ENCODE measurements around the gene ZNF454.

ZNF454 gene

GRCh38 chr5:178993955-178994579 is 53.1 kb downstream of the ZNF454 start:
- peak overlapping the region; percentile 53 for H3K4me3 ChIP-seq (ENCODE audit: insufficient read length, low read depth)

GRCh38 chr5:178994580-178995340 is 53.8 kb downstream of the ZNF454 start, which contains the start of gene GRM6:
Gene GRM6 (minus strand): TSS chr5:178995320. CDS start chr5:178994944, 376 bp downstream.
- H3K4me1 ChIP-seq (ENCODE audit: insufficient read depth, insufficient read length), result no peaks in the 10 kb centered on the region
- H3K9me3 ChIP-seq (ENCODE audit: insufficient read depth, low read length), result no peaks in the 10 kb centered on the region
- H3K27me3 ChIP-seq (ENCODE audit: insufficient read depth, insufficient read length), result peaks cover 49% of the 10 kb centered on the region
- H3K4me3 ChIP-seq (ENCODE audit: insufficient read length, low read depth), result peak within 1 kb of the TSS; percentile 53
- H3K36me3 ChIP-seq (ENCODE audit: insufficient read depth, insufficient read length, low read length), result no peaks in the 10 kb centered on the region
- TF ChIP-seq SUZ12 (IDR thresholded peaks at IDR 0.05; ENCODE audit: extremely low read depth, insufficient read depth, insufficient read length) (no peak), YY1 (IDR thresholded peaks at IDR 0.05; ENCODE audit: insufficient read depth, insufficient read length) (no peak), ZNF274 (IDR thresholded peaks at IDR 0.05; ENCODE audit: low read depth, low read length) (no peak)
- no peak for DNase-seq (ENCODE audit: low read depth, low spot score)
- peak within 1 kb of the TSS; percentile 72 for H3K9ac ChIP-seq (ENCODE audit: insufficient read length, low read depth)

More at GRCh38 chr5:178993955-178994579, 53.1 kb downstream of the ZNF454 start:
- Histone ChIP-seq H3K27me3 (ENCODE audit: insufficient read depth, insufficient read length) (peaks cover 49% of the 10 kb centered on the region), H3K36me3 (ENCODE audit: insufficient read depth, insufficient read length, low read length) (no peaks in the 10 kb centered on the region), H3K9ac (ENCODE audit: insufficient read length, low read depth) (peak overlapping the region; percentile 72), H3K9me3 (ENCODE audit: insufficient read depth, low read length) (no peaks in the 10 kb centered on the region), H3K4me1 (ENCODE audit: insufficient read depth, insufficient read length) (no peaks in the 10 kb centered on the region)
- TF ChIP-seq YY1 (IDR thresholded peaks at IDR 0.05; ENCODE audit: insufficient read depth, insufficient read length), result no peak
- no peak for TF ChIP-seq SUZ12 (IDR thresholded peaks at IDR 0.05; ENCODE audit: extremely low read depth, insufficient read depth, insufficient read length)
- TF ChIP-seq ZNF274 (IDR thresholded peaks at IDR 0.05; ENCODE audit: low read depth, low read length), result no peak
- DNase-seq (ENCODE audit: low read depth, low spot score), result no peak

GRCh38 chr5:178995341-178995690 is 54.3 kb downstream of the ZNF454 start:
- no peak for TF ChIP-seq ZNF274 (IDR thresholded peaks at IDR 0.05; ENCODE audit: low read depth, low read length)
- no peak for TF ChIP-seq SUZ12 (IDR thresholded peaks at IDR 0.05; ENCODE audit: extremely low read depth, insufficient read depth, insufficient read length)
- no peak for TF ChIP-seq YY1 (IDR thresholded peaks at IDR 0.05; ENCODE audit: insufficient read depth, insufficient read length)
- peaks cover 49% of the 10 kb centered on the region for H3K27me3 ChIP-seq (ENCODE audit: insufficient read depth, insufficient read length)
- no peak for DNase-seq (ENCODE audit: low read depth, low spot score)
- no peaks in the 10 kb centered on the region for H3K36me3 ChIP-seq (ENCODE audit: insufficient read depth, insufficient read length, low read length)
- H3K9me3 ChIP-seq (ENCODE audit: insufficient read depth, low read length), result no peaks in the 10 kb centered on the region
- no peaks in the 10 kb centered on the region for H3K4me1 ChIP-seq (ENCODE audit: insufficient read depth, insufficient read length)
- H3K4me3 ChIP-seq (ENCODE audit: insufficient read length, low read depth), result peak overlapping the region; percentile 30
- H3K9ac ChIP-seq (ENCODE audit: insufficient read length, low read depth), result no peak overlapping the region

- no peak for DNase-seq (ENCODE audit: low read depth, low spot score)
- Histone ChIP-seq H3K27me3 (ENCODE audit: insufficient read depth, insufficient read length) (peaks cover 49% of the 10 kb centered on the region), H3K9ac (ENCODE audit: insufficient read length, low read depth) (no peak overlapping the region), H3K4me3 (ENCODE audit: insufficient read length, low read depth) (no peak overlapping the region), H3K4me1 (ENCODE audit: insufficient read depth, insufficient read length) (no peaks in the 10 kb centered on the region), H3K9me3 (ENCODE audit: insufficient read depth, low read length) (no peaks in the 10 kb centered on the region), H3K36me3 (ENCODE audit: insufficient read depth, insufficient read length, low read length) (no peaks in the 10 kb centered on the region)
- TF ChIP-seq SUZ12 (IDR thresholded peaks at IDR 0.05; ENCODE audit: extremely low read depth, insufficient read depth, insufficient read length) (no peak), ZNF274 (IDR thresholded peaks at IDR 0.05; ENCODE audit: low read depth, low read length) (no peak), YY1 (IDR thresholded peaks at IDR 0.05; ENCODE audit: insufficient read depth, insufficient read length) (no peak)
These were observed 55.2 kb downstream of the ZNF454 start for GRCh38 chr5:178996156-178996555.

- Histone ChIP-seq H3K36me3 (ENCODE audit: insufficient read depth, insufficient read length, low read length) (no peaks in the 10 kb centered on the region), H3K4me3 (ENCODE audit: insufficient read length, low read depth) (no peak overlapping the region), H3K9me3 (ENCODE audit: insufficient read depth, low read length) (no peaks in the 10 kb centered on the region), H3K27me3 (ENCODE audit: insufficient read depth, insufficient read length) (peaks cover 49% of the 10 kb centered on the region), H3K4me1 (ENCODE audit: insufficient read depth, insufficient read length) (no peaks in the 10 kb centered on the region), H3K9ac (ENCODE audit: insufficient read length, low read depth) (no peak overlapping the region)
- TF ChIP-seq YY1 (IDR thresholded peaks at IDR 0.05; ENCODE audit: insufficient read depth, insufficient read length) (no peak), ZNF274 (IDR thresholded peaks at IDR 0.05; ENCODE audit: low read depth, low read length) (no peak), SUZ12 (IDR thresholded peaks at IDR 0.05; ENCODE audit: extremely low read depth, insufficient read depth, insufficient read length) (no peak)
- DNase-seq (ENCODE audit: low read depth, low spot score), result no peak
These were observed 56.2 kb downstream of the ZNF454 start for GRCh38 chr5:178997191-178997590.

GRCh38 chr5:178998441-178998840 is 57.4 kb downstream of the ZNF454 start:
- TF ChIP-seq YY1 (IDR thresholded peaks at IDR 0.05; ENCODE audit: insufficient read depth, insufficient read length) (no peak), SUZ12 (IDR thresholded peaks at IDR 0.05; ENCODE audit: extremely low read depth, insufficient read depth, insufficient read length) (no peak), ZNF274 (IDR thresholded peaks at IDR 0.05; ENCODE audit: low read depth, low read length) (no peak)
- no peak for DNase-seq (ENCODE audit: low read depth, low spot score)
- Histone ChIP-seq H3K4me1 (ENCODE audit: insufficient read depth, insufficient read length) (no peaks in the 10 kb centered on the region), H3K9ac (ENCODE audit: insufficient read length, low read depth) (no peak overlapping the region), H3K36me3 (ENCODE audit: insufficient read depth, insufficient read length, low read length) (no peaks in the 10 kb centered on the region), H3K9me3 (ENCODE audit: insufficient read depth, low read length) (no peaks in the 10 kb centered on the region), H3K27me3 (ENCODE audit: insufficient read depth, insufficient read length) (peaks cover 41% of the 10 kb centered on the region), H3K4me3 (ENCODE audit: insufficient read length, low read depth) (no peak overlapping the region)

- DNase-seq (ENCODE audit: low read depth, low spot score), result no peak
- H3K4me3 ChIP-seq (ENCODE audit: insufficient read length, low read depth), result no peak overlapping the region
- H3K9me3 ChIP-seq (ENCODE audit: insufficient read depth, low read length), result peaks cover 3% of the 10 kb centered on the region; the same call in 1 of the 2 replicates
- H3K36me3 ChIP-seq (ENCODE audit: insufficient read depth, insufficient read length, low read length), result no peaks in the 10 kb centered on the region
- TF ChIP-seq SUZ12 (IDR thresholded peaks at IDR 0.05; ENCODE audit: extremely low read depth, insufficient read depth, insufficient read length), result no peak
- TF ChIP-seq ZNF274 (IDR thresholded peaks at IDR 0.05; ENCODE audit: low read depth, low read length), result no peak
- TF ChIP-seq YY1 (IDR thresholded peaks at IDR 0.05; ENCODE audit: insufficient read depth, insufficient read length), result no peak
- H3K4me1 ChIP-seq (ENCODE audit: insufficient read depth, insufficient read length), result no peaks in the 10 kb centered on the region
- H3K27me3 ChIP-seq (ENCODE audit: insufficient read depth, insufficient read length), result no peaks in the 10 kb centered on the region
- no peak overlapping the region for H3K9ac ChIP-seq (ENCODE audit: insufficient read length, low read depth)
These were observed 65.6 kb downstream of the ZNF454 start for GRCh38 chr5:179006564-179006963.
